IMR-90 (cell line): Measurements from ENCODE around the gene FUT6. TPM values are rescaled to one million over a fixed set of nuclear protein-coding genes. Genes with fewer than 3 reads are reported as not detected.

Experiments
- ATAC-seq: fragments of 200-7000 bp; cut with Tn5 transposase; 2 replicates; pipeline ENCODE4 v1.9.1; 2020; ENCODE audit warnings: low read depth, mild to moderate bottlenecking, moderate library complexity
- BruUV-seq: library from RNA; stranded (reverse); fragments of 400-500 nt; replicated peaks from 2 replicates; lab custom pipeline; 2021; lab: Mats Ljungman, UMichigan
- CTCF ChIA-PET: fragments of 300-600 bp; formaldehyde crosslinking; extraction: SDS; loops from one replicate; lab custom pipeline; 2021; ENCODE audit warnings: antibody characterized with exemption; lab: Yijun Ruan, JAX
- POLR2A ChIA-PET: fragments of 300-600 bp; sonication (Branson Sonifier 250); formaldehyde crosslinking; loops from one replicate; lab custom pipeline; 2022; ENCODE audit warnings: antibody characterized with exemption; ENCODE audit not compliant: unreplicated experiment; lab: Charles Lee
- DNase-seq: peaks from one replicate; pipeline ENCODE4 v3.0.0; 2013
- H2AFZ ChIP-seq: replicated peaks from 2 replicates; pipeline ENCODE3; 2013; ENCODE audit warnings: low read length, mild to moderate bottlenecking; ENCODE audit not compliant: poor library complexity
- H2AK5ac ChIP-seq: 2 replicates; pipeline ENCODE4 v1.6.1; 2013; ENCODE audit warnings: low read depth, low read length, inconsistent platforms
- H2AK9ac ChIP-seq: replicated peaks from 2 replicates; pipeline ENCODE3; 2013; ENCODE audit warnings: mild to moderate bottlenecking, low read depth, low read length, moderate library complexity; ENCODE audit not compliant: poor library complexity
- H2BK120ac ChIP-seq: 2 replicates; pipeline ENCODE4 v1.6.1; 2013; ENCODE audit warnings: low read depth, low read length, inconsistent platforms
- H2BK15ac ChIP-seq: 3 replicates; pipeline ENCODE4 v1.6.1; 2013; ENCODE audit warnings: low read depth, low read length, inconsistent platforms
- H2BK20ac ChIP-seq: 2 replicates; pipeline ENCODE4 v1.6.1; 2013; ENCODE audit warnings: low read depth, mild to moderate bottlenecking, inconsistent platforms, low read length, moderate library complexity
- H2BK5ac ChIP-seq: 2 replicates; pipeline ENCODE4 v1.6.1; 2013; ENCODE audit warnings: mild to moderate bottlenecking, low read depth, low read length, inconsistent platforms; ENCODE audit not compliant: poor library complexity, severe bottlenecking
- H3K14ac ChIP-seq: replicated peaks from 2 replicates; pipeline ENCODE4 v1.6.1; 2013; ENCODE audit warnings: low read depth, low read length, inconsistent platforms
- H3K18ac ChIP-seq: 2 replicates; pipeline ENCODE4 v1.6.1; 2013; ENCODE audit warnings: low read depth, low read length, control low read depth
- H3K23ac ChIP-seq: 2 replicates; pipeline ENCODE4 v1.6.1; 2013; ENCODE audit warnings: low read depth, low read length, inconsistent platforms
- H3K27ac ChIP-seq: 2 replicates; pipeline ENCODE4 v1.5.1; 2013; ENCODE audit warnings: mild to moderate bottlenecking, control low read depth, low read length; ENCODE audit not compliant: insufficient read depth
- H3K27me3 ChIP-seq: 2 replicates; pipeline ENCODE4 v1.6.1; 2013; ENCODE audit warnings: low read length; ENCODE audit not compliant: control insufficient read depth, insufficient read depth
- H3K36me3 ChIP-seq: 2 replicates; pipeline ENCODE4 v1.6.1; 2013; ENCODE audit warnings: low read length, mixed read lengths; ENCODE audit not compliant: control insufficient read depth, insufficient read depth
- H3K4ac ChIP-seq: 2 replicates; pipeline ENCODE4 v1.6.1; 2013; ENCODE audit warnings: low read depth, low read length, inconsistent platforms
- H3K4me1 ChIP-seq: 2 replicates; pipeline ENCODE4 v1.6.1; 2013; ENCODE audit warnings: low read length, mixed read lengths; ENCODE audit not compliant: control insufficient read depth, insufficient read depth
- H3K4me2 ChIP-seq: 2 replicates; pipeline ENCODE4 v1.6.1; 2013; ENCODE audit warnings: low read depth, mild to moderate bottlenecking, control low read depth, low read length, moderate library complexity
- H3K4me3 ChIP-seq: 2 replicates; pipeline ENCODE4 v1.5.1; 2013; ENCODE audit warnings: low read depth, mild to moderate bottlenecking, control low read depth, low read length, moderate library complexity; ENCODE audit not compliant: insufficient read depth
- H3K56ac ChIP-seq: 2 replicates; pipeline ENCODE4 v1.6.1; 2013; ENCODE audit warnings: low read length, inconsistent platforms; ENCODE audit not compliant: insufficient read depth; ENCODE audit errors: extremely low read depth
- H3K79me1 ChIP-seq, 2 experiments: 2 replicates each; pipeline ENCODE4 v1.6.1; 2013; ENCODE audit warnings: low read length in 2 of 2, inconsistent platforms in 1 of 2, low read depth in 1 of 2
- H3K9ac ChIP-seq: 2 replicates; pipeline ENCODE4 v1.6.1; 2013; ENCODE audit warnings: low read depth, low read length, control low read depth
- H3K9me1 ChIP-seq: 2 replicates; pipeline ENCODE4 v1.6.1; 2013; ENCODE audit warnings: low read length, inconsistent platforms; ENCODE audit not compliant: insufficient read depth
- H3K9me3 ChIP-seq: 2 replicates; pipeline ENCODE4 v1.6.1; 2013; ENCODE audit warnings: low read length; ENCODE audit not compliant: control insufficient read depth, insufficient read depth
- H4K20me1 ChIP-seq: 2 replicates; pipeline ENCODE4 v1.6.1; 2013; ENCODE audit warnings: low read length, inconsistent platforms; ENCODE audit not compliant: insufficient read depth
- H4K5ac ChIP-seq: 2 replicates; pipeline ENCODE4 v1.6.1; 2013; ENCODE audit warnings: mild to moderate bottlenecking, low read depth, low read length, control low read depth
- H4K8ac ChIP-seq, 2 experiments: 2 replicates each; pipeline ENCODE4 v1.6.1; 2013; ENCODE audit warnings: low read depth in 2 of 2, low read length in 2 of 2, control low read depth in 1 of 2, inconsistent platforms in 1 of 2
- H4K91ac ChIP-seq: 2 replicates; pipeline ENCODE4 v1.6.1; 2013; ENCODE audit warnings: low read depth, low read length, inconsistent platforms; ENCODE audit not compliant: insufficient read depth
- CEBPB ChIP-seq: IDR thresholded peaks from 2 replicates; pipeline ENCODE4 v1.6.1; 2012; ENCODE audit warnings: low read depth, low read length, improper control_type of control experiment
- CTCF ChIP-seq: conservative IDR thresholded peaks from 2 replicates; pipeline ENCODE4 v1.5.1; 2012; ENCODE audit warnings: mild to moderate bottlenecking, low read depth, low read length, improper control_type of control experiment
- FOS ChIP-seq: fragments of 150-350 bp; IDR thresholded peaks from 2 replicates; pipeline ENCODE4 v1.6.1; 2016; ENCODE audit warnings: low read depth, low read length
- MAFK ChIP-seq: IDR thresholded peaks from 2 replicates; pipeline ENCODE4 v1.6.1; 2012; ENCODE audit warnings: low read depth, low read length, improper control_type of control experiment
- MAZ ChIP-seq: IDR thresholded peaks from 2 replicates; pipeline ENCODE4 v1.6.1; 2012; ENCODE audit warnings: low read depth, mild to moderate bottlenecking, low read length, improper control_type of control experiment, moderate library complexity, borderline replicate concordance
- NFE2L2 ChIP-seq: fragments of 150-350 bp; IDR thresholded peaks from 2 replicates; pipeline ENCODE4 v1.6.1; 2016; ENCODE audit warnings: low read depth, mild to moderate bottlenecking, low read length
- POLR2A ChIP-seq: IDR thresholded peaks from 2 replicates; pipeline ENCODE4 v1.6.1; 2012; ENCODE audit warnings: mild to moderate bottlenecking, low read depth, low read length
- RAD21 ChIP-seq: IDR thresholded peaks from 2 replicates; pipeline ENCODE4 v1.6.1; 2012; ENCODE audit warnings: low read length, improper control_type of control experiment
- SMC3 ChIP-seq: fragments of 150-350 bp; IDR thresholded peaks from 2 replicates; pipeline ENCODE4 v1.6.1; 2016; ENCODE audit warnings: low read depth, mild to moderate bottlenecking, antibody characterized with exemption, low read length, moderate library complexity
- USF2 ChIP-seq: fragments of 150-350 bp; IDR thresholded peaks from 2 replicates; pipeline ENCODE4 v1.6.1; 2017; ENCODE audit warnings: mild to moderate bottlenecking, antibody characterized with exemption, low read length, low read depth
- WGBS, 2 experiments: methylation state at CpG; one replicate each; pipeline versions ENCODE4 v1.1.5 to v1.1.7; 2013; ENCODE audit warnings: missing lambda C conversion rate in 2 of 2; ENCODE audit not compliant: insufficient read length in 1 of 2; ENCODE audit errors: extremely low coverage in 2 of 2; 5-methylcytosine and 5-hydroxymethylcytosine counted together
- dilution Hi-C: fragments of 300-500 bp; cut with HindIII; formaldehyde crosslinking; loops from one replicate; pipeline ENCODE4 v1.14.3; 2018; ENCODE audit warnings: low sequenced_read_pairs; ENCODE audit not compliant: unreplicated experiment
- in situ Hi-C: fragments of 300-500 bp; cut with MboI; formaldehyde crosslinking; loops from 3 replicates; pipeline ENCODE4 v1.14.3; 2019; ENCODE audit warnings: low sequenced_read_pairs, inconsistent platforms, mixed read lengths
- intact Hi-C: fragments of 100-400 bp; cut with micrococcal nuclease; formaldehyde crosslinking; loops from 2 replicates; pipeline ENCODE4 v1.10.0; 2022
- polyA plus RNA-seq, 3 experiments: library from polyadenylated mRNA; depleted of rRNA; stranded (reverse); fragments of >200 nt; gene quantifications; 2 replicates each; pipeline ENCODE4 v1.2.3, GENCODE V29; 2012; ENCODE audit warnings: low replicate concordance in 1 of 3
- total RNA-seq: library from RNA; depleted of rRNA; stranded (reverse); fragments of >200 nt; gene quantifications from 2 replicates; pipeline ENCODE4 v1.2.3, GENCODE V29; 2012

The FUT6 gene
- total and polyA plus RNA-seq, 2 of the 4 experiments (the other 2 are of a cell fraction), result not detected

- CTCF ChIA-PET, result no interaction called here
- POLR2A ChIA-PET, result no interaction called here
- Histone ChIP-seq H3K56ac (no peak overlapping the region), H3K9me1 (peaks cover 4% of the 10 kb centered on the region; the same call in 1 of the 2 replicates), H4K20me1 (no peaks in the 10 kb centered on the region), H3K18ac (no peak overlapping the region), H3K9me3 (no peaks in the 10 kb centered on the region), H3K79me1 (peaks cover 0 to 6% of the 10 kb centered on the region in 2 experiments; a peak in 2 of 4 replicates), H3K36me3 (no peaks in the 10 kb centered on the region), H3K9ac (no peak overlapping the region), H2BK120ac (no peak overlapping the region), H2BK15ac (no peak overlapping the region), H2AK9ac (no peak overlapping the region), H2AFZ (no peak overlapping the region), H3K4me1 (peaks cover 9% of the 10 kb centered on the region), H3K4me3 (no peak overlapping the region), H4K91ac (no peak overlapping the region), H4K8ac (no peak overlapping the region), H3K23ac (no peak overlapping the region), H4K5ac (no peak overlapping the region), H3K14ac (no peak overlapping the region), H3K27ac (no peak overlapping the region), H3K4ac (no peak overlapping the region), H3K4me2 (no peak overlapping the region), H3K27me3 (peaks cover 3% of the 10 kb centered on the region; the same call in 1 of the 2 replicates), H2BK20ac (no peak overlapping the region), H2BK5ac (no peak overlapping the region), H2AK5ac (no peak overlapping the region)
- intact Hi-C loops, result no loop called here
- ATAC-seq (no peak), DNase-seq (no peak)
- no TSS peak for BruUV-seq
- TF ChIP-seq MAZ, result no peak
- no peak for TF ChIP-seq CEBPB
- no peak for TF ChIP-seq MAFK
- TF ChIP-seq RAD21, result no peak
- no peak for TF ChIP-seq CTCF
- no peak for TF ChIP-seq FOS
- no peak for TF ChIP-seq POLR2A
- TF ChIP-seq NFE2L2, result no peak
- no peak for TF ChIP-seq SMC3
- TF ChIP-seq USF2, result no peak
- in situ Hi-C loops, result no loop called here
- dilution Hi-C loops, result no loop called here
- 73% methylated on average over 3 of the region's 6 CpGs; no CpG with 5 or more reads in 1 of the 2 experiments for WGBS, 2 experiments
Measured at GRCh38 chr19:5832527-5833216, 6.8 kb downstream of the FUT6 start.
